SK-N-SH treated with all-trans-retinoic acid at 6 μM for 48 hours (cell line): ENCODE measurements around the gene DHX30.

Experiments used
- ARNTL ChIP-seq: fragments of 450-650 bp; formaldehyde crosslinking; IDR thresholded peaks from 2 replicates; pipeline ENCODE4 v1.5.0; 2020; ENCODE audit warnings: low read depth, mild to moderate bottlenecking, moderate library complexity, borderline replicate concordance
- BACH2 ChIP-seq: fragments of 250-450 bp; sonication (Bioruptor Pico); IDR thresholded peaks from 2 replicates; pipeline ENCODE4 v1.9.0; 2021; ENCODE audit warnings: mild to moderate bottlenecking, borderline replicate concordance
- GLIS3 ChIP-seq: fragments of 250-450 bp; sonication (Bioruptor Pico); IDR thresholded peaks from 2 replicates; pipeline ENCODE4 v1.5.0; 2020; ENCODE audit warnings: mild to moderate bottlenecking, moderate library complexity
- PPARA ChIP-seq: fragments of 250-450 bp; sonication (Bioruptor Pico); IDR thresholded peaks from 2 replicates; pipeline ENCODE4 v1.5.0; 2020; ENCODE audit warnings: mild to moderate bottlenecking, borderline replicate concordance
- SNAI2 ChIP-seq: fragments of 250-450 bp; sonication (Bioruptor Pico); IDR thresholded peaks from 2 replicates; pipeline ENCODE4 v1.5.0; 2020; ENCODE audit warnings: mild to moderate bottlenecking, moderate library complexity
- ZFP3 ChIP-seq: fragments of 250-450 bp; sonication (Bioruptor Pico); IDR thresholded peaks from 2 replicates; pipeline ENCODE4 v1.5.0; 2020; ENCODE audit warnings: mild to moderate bottlenecking, moderate library complexity
- ZFP30 ChIP-seq: fragments of 450-650 bp; formaldehyde crosslinking; IDR thresholded peaks from 2 replicates; pipeline ENCODE4 v1.5.0; 2022; ENCODE audit warnings: mild to moderate bottlenecking, moderate library complexity
- ZNF70 ChIP-seq: fragments of 450-650 bp; formaldehyde crosslinking; IDR thresholded peaks from 2 replicates; pipeline ENCODE4 v1.5.0; 2020; ENCODE audit warnings: mild to moderate bottlenecking, moderate library complexity
- TF ChIP-seq, protein P1 (sequence below): fragments of 250-450 bp; sonication (Bioruptor Pico); IDR thresholded peaks from 2 replicates; pipeline ENCODE4 v1.8.0; 2020; ENCODE audit warnings: mild to moderate bottlenecking, moderate library complexity, borderline replicate concordance

DNA sequence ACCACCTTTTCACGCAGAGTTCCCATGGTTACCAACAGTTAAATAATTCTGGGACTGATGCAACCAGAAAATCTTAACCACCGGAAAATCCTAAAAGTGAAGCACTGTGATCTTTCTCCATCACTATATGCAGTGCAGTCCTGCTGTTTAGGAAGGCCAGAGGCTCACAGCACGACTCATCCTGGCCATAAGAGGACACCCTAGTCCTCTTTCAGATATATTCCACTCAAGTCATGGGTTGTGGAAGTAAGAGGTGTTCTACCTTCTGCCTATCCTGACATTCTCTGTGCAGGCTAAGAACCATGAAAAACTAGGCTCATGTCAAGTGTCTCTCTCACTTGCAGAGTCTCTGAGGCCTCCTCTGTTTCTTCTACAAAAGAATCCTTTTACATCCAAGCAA lies 67.2 kb downstream of the DHX30 start:
- TF ChIP-seq ARNTL (no peak), ZNF70 (no peak), ZFP30 (CRISPR knock-in tag) (no peak), GLIS3 (no peak), ZFP3 (no peak), SNAI2 (CRISPR knock-in tag) (no peak), BACH2 (CRISPR knock-in tag) (no peak), PPARA (CRISPR knock-in tag) (no peak)
- TF ChIP-seq, protein P1, sequence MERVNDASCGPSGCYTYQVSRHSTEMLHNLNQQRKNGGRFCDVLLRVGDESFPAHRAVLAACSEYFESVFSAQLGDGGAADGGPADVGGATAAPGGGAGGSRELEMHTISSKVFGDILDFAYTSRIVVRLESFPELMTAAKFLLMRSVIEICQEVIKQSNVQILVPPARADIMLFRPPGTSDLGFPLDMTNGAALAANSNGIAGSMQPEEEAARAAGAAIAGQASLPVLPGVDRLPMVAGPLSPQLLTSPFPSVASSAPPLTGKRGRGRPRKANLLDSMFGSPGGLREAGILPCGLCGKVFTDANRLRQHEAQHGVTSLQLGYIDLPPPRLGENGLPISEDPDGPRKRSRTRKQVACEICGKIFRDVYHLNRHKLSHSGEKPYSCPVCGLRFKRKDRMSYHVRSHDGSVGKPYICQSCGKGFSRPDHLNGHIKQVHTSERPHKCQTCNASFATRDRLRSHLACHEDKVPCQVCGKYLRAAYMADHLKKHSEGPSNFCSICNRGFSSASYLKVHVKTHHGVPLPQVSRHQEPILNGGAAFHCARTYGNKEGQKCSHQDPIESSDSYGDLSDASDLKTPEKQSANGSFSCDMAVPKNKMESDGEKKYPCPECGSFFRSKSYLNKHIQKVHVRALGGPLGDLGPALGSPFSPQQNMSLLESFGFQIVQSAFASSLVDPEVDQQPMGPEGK (CRISPR knock-in tag) = no peak
